Measurements from ENCODE around the gene SPATS2L.
A peak's percentile ranks its signal among the peaks of the same experiment; 100 is the strongest.

SPATS2L gene

GRCh38 chr2:200525882-200526651 is 219.6 kb downstream of the SPATS2L start, which contains the start of gene SGO2:
TSS of gene SGO2 (plus strand) at chr2:200526207. CDS start at chr2:200532976, 6,769 bp downstream.
- DNase-seq, result peak; percentile 91

DNA sequence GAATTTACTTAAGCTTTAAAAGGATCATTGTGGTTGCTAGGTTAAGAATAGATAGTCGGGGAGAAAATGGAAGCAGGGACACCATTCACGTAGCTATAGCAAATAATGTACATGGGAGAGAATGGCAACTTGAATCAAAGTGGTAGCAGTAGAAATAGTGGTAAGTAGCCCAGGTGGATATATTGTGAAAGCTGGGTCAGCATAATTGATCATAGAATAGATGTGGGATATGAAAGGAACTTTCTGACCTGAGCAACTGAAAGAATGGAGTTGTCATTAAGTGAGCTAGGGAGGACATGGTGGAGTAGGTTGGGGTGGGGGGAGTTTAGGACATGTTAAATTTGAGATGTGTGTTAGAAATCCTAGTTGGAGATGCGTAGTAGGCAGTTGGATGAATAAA is 221.7 kb downstream of the SPATS2L start:
- DNase-seq, result no peak

All from KG1 (cell line).